ENCODE data around the gene GABRG2.
"Not testable (repeated sequence)": the region's sequence is repeated elsewhere in the genome, so short reads cannot be mapped to it uniquely, and the experiment has no call there.

GABRG2 gene

GRCh38 chr5:162067655-162068411 lies at the start of gene GABRG2:
GABRG2 (plus strand) TSS chr5:162067773; CDS start chr5:162068000, 227 bp downstream.
- no peak for TF ChIP-seq LEF1 (IDR thresholded peaks at IDR 0.05; ENCODE audit: borderline replicate concordance)
- TF ChIP-seq ARNT (IDR thresholded peaks at IDR 0.05): no peak
- TF ChIP-seq PKNOX1 (IDR thresholded peaks at IDR 0.05): no peak
- no peak for TF ChIP-seq FOXM1 (IDR thresholded peaks at IDR 0.05; ENCODE audit: borderline replicate concordance)
- TF ChIP-seq NFRKB (IDR thresholded peaks at IDR 0.05): no peak
- no peak for TF ChIP-seq CTBP1 (IDR thresholded peaks at IDR 0.05; ENCODE audit: borderline replicate concordance)
- no peak for TF ChIP-seq SP1 (IDR thresholded peaks at IDR 0.05)
- no peak for TF ChIP-seq TARDBP (IDR thresholded peaks at IDR 0.05)
- no peak for TF ChIP-seq BHLHE40 (IDR thresholded peaks at IDR 0.05; ENCODE audit: borderline replicate concordance)
- no peak for TF ChIP-seq HDGF (IDR thresholded peaks at IDR 0.05; ENCODE audit: borderline replicate concordance)
- ChIA-PET CTCF (no interaction called here), POLR2A (no interaction called here)
- DNase-seq (ENCODE audit: extremely low spot score): no peak

GRCh38 chr5:162025312-162025711 lies 42.3 kb upstream of the GABRG2 start:
- no peak for DNase-seq (ENCODE audit: extremely low spot score)
- CTCF ChIA-PET: no interaction called here
- TF ChIP-seq TARDBP (IDR thresholded peaks at IDR 0.05): no peak
- TF ChIP-seq LEF1 (IDR thresholded peaks at IDR 0.05; ENCODE audit: borderline replicate concordance): no peak
- POLR2A ChIA-PET: no interaction called here

GRCh38 chr5:162026803-162027202 lies 40.8 kb upstream of the GABRG2 start:
- TF ChIP-seq PKNOX1 (IDR thresholded peaks at IDR 0.05): no peak
- no peak for TF ChIP-seq ARNT (IDR thresholded peaks at IDR 0.05)
- no peak for TF ChIP-seq HDGF (IDR thresholded peaks at IDR 0.05; ENCODE audit: borderline replicate concordance)
- TF ChIP-seq ELF4 (IDR thresholded peaks at IDR 0.05): no peak
- TF ChIP-seq FOXM1 (IDR thresholded peaks at IDR 0.05; ENCODE audit: borderline replicate concordance): no peak
- no peak for TF ChIP-seq TARDBP (IDR thresholded peaks at IDR 0.05)
- TF ChIP-seq FOXA1 (IDR thresholded peaks at IDR 0.05): no peak
- DNase-seq (ENCODE audit: extremely low spot score): no peak
- ChIA-PET CTCF (no interaction called here), POLR2A (no interaction called here)

- no peak for TF ChIP-seq FOXA1 (IDR thresholded peaks at IDR 0.05)
- TF ChIP-seq NFRKB (IDR thresholded peaks at IDR 0.05): no peak
- CTCF ChIA-PET: no interaction called here
- DNase-seq (ENCODE audit: extremely low spot score): no peak
- POLR2A ChIA-PET: no interaction called here
These were observed 30.1 kb upstream of the GABRG2 start for GRCh38 chr5:162037431-162037830.

GRCh38 chr5:162047279-162047678 lies 20.3 kb upstream of the GABRG2 start:
- CTCF ChIA-PET: no interaction called here
- TF ChIP-seq ARNT (IDR thresholded peaks at IDR 0.05) (no peak), PKNOX1 (IDR thresholded peaks at IDR 0.05) (no peak)
- POLR2A ChIA-PET: no interaction called here
- no peak for DNase-seq (ENCODE audit: extremely low spot score)

- ChIA-PET CTCF (interaction anchor here (0.6 kb wide), 1 partner anchor 47 kb away, joined by 5 read pairs; no protein-coding TSS in a partner anchor), POLR2A (no interaction called here)
- TF ChIP-seq ZNF384 (IDR thresholded peaks at IDR 0.05): no peak
- DNase-seq (ENCODE audit: extremely low spot score): no peak
These were observed 14.9 kb upstream of the GABRG2 start for GRCh38 chr5:162052676-162053075.

GRCh38 chr5:162055095-162055494 lies 12.5 kb upstream of the GABRG2 start:
- POLR2A ChIA-PET; DNase-seq (ENCODE audit: extremely low spot score); CTCF ChIA-PET: not testable (repeated sequence)

- CTCF ChIA-PET: no interaction called here
- TF ChIP-seq ARNT (IDR thresholded peaks at IDR 0.05): no peak
- TF ChIP-seq PKNOX1 (IDR thresholded peaks at IDR 0.05): no peak
- no peak for TF ChIP-seq BHLHE40 (IDR thresholded peaks at IDR 0.05; ENCODE audit: borderline replicate concordance)
- TF ChIP-seq ZNF384 (IDR thresholded peaks at IDR 0.05): no peak
- no peak for TF ChIP-seq CTBP1 (IDR thresholded peaks at IDR 0.05; ENCODE audit: borderline replicate concordance)
- no peak for TF ChIP-seq L3MBTL2 (conservative IDR thresholded peaks at IDR 0.05)
- no peak for TF ChIP-seq SUZ12 (IDR thresholded peaks at IDR 0.05)
- TF ChIP-seq SP1 (IDR thresholded peaks at IDR 0.05): no peak
- no peak for TF ChIP-seq FOXA1 (IDR thresholded peaks at IDR 0.05)
- no peak for TF ChIP-seq LEF1 (IDR thresholded peaks at IDR 0.05; ENCODE audit: borderline replicate concordance)
- no peak for TF ChIP-seq NFRKB (IDR thresholded peaks at IDR 0.05)
- no peak for TF ChIP-seq FOXM1 (IDR thresholded peaks at IDR 0.05; ENCODE audit: borderline replicate concordance)
- TF ChIP-seq FOXK2 (IDR thresholded peaks at IDR 0.05): no peak
- TF ChIP-seq ELF4 (IDR thresholded peaks at IDR 0.05): no peak
- POLR2A ChIA-PET: no interaction called here
- DNase-seq (ENCODE audit: extremely low spot score): no peak
These were observed 411 bp upstream of the GABRG2 start for GRCh38 chr5:162067162-162067561.
